Measurements from ENCODE around the gene TPSB2. TPM values are rescaled to one million over a fixed set of nuclear protein-coding genes. Genes with fewer than 3 reads are reported as not detected.

TPSB2 gene
- total RNA-seq, 1 donor from 2014 or later: not detected

DNA sequence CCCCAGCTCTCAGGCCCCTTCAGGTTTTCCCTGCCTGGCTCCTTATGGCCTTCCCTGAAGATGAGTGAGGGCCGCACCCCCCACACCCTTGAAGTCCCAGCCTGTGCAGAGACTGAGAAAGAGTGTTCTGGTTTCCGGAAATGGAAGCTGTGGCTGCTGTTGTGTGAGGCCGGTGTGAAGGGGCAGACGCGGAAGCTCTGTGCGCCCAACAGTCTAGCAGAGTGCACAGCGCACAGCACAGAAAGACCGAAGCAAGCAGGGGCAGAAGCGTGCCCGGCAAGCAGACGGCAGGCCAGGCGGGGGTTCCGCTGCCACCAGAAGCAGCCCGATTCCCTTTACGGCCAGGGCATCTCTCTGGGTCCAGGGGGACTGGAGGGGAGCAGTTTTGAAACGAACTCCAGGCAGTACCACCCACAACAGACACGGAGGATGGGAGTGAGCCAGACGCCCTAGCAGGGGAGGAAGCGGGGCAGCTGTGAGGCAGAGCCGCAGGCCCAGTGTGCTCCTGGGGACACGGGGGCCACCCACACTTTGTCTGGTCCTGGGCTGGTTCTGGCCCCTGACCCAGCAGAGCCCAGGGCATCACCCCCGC lies 21.6 kb downstream of the TPSB2 start:
- intact Hi-C loops (cut with DNase I): no loop called here
- H3K4me3 ChIP-seq: no peak overlapping the region
- no peak for DNase-seq (ENCODE audit: low spot score in 2 of 2)
- H3K4me1 ChIP-seq: no peaks in the 10 kb centered on the region
- TF ChIP-seq, protein P1, sequence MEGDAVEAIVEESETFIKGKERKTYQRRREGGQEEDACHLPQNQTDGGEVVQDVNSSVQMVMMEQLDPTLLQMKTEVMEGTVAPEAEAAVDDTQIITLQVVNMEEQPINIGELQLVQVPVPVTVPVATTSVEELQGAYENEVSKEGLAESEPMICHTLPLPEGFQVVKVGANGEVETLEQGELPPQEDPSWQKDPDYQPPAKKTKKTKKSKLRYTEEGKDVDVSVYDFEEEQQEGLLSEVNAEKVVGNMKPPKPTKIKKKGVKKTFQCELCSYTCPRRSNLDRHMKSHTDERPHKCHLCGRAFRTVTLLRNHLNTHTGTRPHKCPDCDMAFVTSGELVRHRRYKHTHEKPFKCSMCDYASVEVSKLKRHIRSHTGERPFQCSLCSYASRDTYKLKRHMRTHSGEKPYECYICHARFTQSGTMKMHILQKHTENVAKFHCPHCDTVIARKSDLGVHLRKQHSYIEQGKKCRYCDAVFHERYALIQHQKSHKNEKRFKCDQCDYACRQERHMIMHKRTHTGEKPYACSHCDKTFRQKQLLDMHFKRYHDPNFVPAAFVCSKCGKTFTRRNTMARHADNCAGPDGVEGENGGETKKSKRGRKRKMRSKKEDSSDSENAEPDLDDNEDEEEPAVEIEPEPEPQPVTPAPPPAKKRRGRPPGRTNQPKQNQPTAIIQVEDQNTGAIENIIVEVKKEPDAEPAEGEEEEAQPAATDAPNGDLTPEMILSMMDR (IDR thresholded peaks at IDR 0.05): no peak
- H3K27ac ChIP-seq: no peak overlapping the region
- H3K27me3 ChIP-seq: no peaks in the 10 kb centered on the region
- H3K36me3 ChIP-seq: no peaks in the 10 kb centered on the region
- H3K9me3 ChIP-seq: no peaks in the 10 kb centered on the region

DNA sequence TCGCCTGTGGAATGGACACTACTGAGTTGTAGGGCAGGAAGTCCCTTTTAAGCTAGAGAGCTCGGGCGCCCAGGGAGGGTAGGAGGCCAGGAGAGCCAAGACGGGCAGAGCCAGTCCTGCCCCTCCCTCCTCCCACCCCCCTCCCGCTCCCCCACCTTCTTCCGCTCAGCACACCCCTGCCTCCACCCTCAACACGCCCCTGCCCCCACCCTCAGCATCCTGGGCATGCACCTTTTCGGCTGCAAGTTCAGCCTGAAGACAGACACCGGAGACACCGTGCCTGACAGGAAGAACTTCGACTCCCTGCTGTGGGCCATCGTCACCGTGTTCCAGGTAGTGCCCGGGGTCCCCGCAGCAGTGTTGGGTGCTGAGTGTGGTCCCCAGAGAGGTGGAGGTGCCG lies 23.2 kb downstream of the TPSB2 start:
- no peaks in the 10 kb centered on the region for H3K27me3 ChIP-seq
- no peaks in the 10 kb centered on the region for H3K36me3 ChIP-seq
- H3K27ac ChIP-seq: no peak overlapping the region
- intact Hi-C loops (cut with DNase I): no loop called here
- TF ChIP-seq, protein P1 (IDR thresholded peaks at IDR 0.05): no peak
- no peaks in the 10 kb centered on the region for H3K4me1 ChIP-seq
- no peaks in the 10 kb centered on the region for H3K9me3 ChIP-seq
- no peak overlapping the region for H3K4me3 ChIP-seq
- no peak for DNase-seq (ENCODE audit: low spot score in 2 of 2)

DNA sequence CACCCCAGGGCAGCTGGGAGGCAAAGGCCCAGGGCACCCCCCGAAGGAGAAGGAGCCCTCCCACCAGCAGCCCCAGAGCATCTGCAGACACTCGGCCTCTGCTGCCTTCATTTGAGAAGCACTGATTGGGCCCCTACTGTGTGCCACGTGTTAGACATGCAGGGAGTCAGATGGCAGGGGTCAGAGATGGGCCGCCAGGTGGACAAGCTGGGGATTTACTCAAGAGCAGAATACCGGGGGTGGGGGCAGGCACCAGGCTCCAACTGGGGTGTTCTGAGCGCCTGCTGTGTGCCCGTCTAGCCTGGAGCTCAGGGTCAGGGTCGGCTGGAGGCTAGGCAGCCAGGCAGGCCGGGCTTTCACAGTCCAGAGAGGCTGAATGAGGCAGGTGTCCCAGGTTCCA lies 23.7 kb downstream of the TPSB2 start:
- no peaks in the 10 kb centered on the region for H3K9me3 ChIP-seq
- H3K4me1 ChIP-seq: no peaks in the 10 kb centered on the region
- H3K27me3 ChIP-seq: no peaks in the 10 kb centered on the region
- intact Hi-C loops (cut with DNase I): no loop called here
- no peaks in the 10 kb centered on the region for H3K36me3 ChIP-seq
- no peak overlapping the region for H3K27ac ChIP-seq
- no peak overlapping the region for H3K4me3 ChIP-seq
- no peak for DNase-seq (ENCODE audit: low spot score in 2 of 2)
- TF ChIP-seq, protein P1 (IDR thresholded peaks at IDR 0.05): no peak

DNA sequence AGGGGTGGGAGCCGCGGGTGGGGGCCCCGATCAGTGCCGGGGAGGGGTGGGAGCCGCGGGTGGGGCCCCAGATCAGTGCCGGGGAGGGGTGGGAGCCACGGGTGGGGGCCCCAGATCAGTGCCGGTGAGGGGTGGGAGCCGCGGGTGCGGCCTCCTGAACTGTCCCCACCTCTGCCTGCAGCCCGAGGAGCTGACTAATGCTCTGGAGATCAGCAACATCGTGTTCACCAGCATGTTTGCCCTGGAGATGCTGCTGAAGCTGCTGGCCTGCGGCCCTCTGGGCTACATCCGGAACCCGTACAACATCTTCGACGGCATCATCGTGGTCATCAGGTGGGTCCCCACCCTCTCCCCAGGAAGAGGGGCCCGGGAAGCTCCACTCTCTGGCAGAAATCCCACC lies 25.1 kb downstream of the TPSB2 start:
- intact Hi-C loops (cut with DNase I): no loop called here
- TF ChIP-seq, protein P1 (IDR thresholded peaks at IDR 0.05): no peak
- Histone ChIP-seq H3K27ac (no peak overlapping the region), H3K4me1 (no peaks in the 10 kb centered on the region), H3K36me3 (no peaks in the 10 kb centered on the region), H3K27me3 (no peaks in the 10 kb centered on the region), H3K4me3 (no peak overlapping the region), H3K9me3 (no peaks in the 10 kb centered on the region)
- DNase-seq (ENCODE audit: low spot score in 2 of 2): no peak

DNA sequence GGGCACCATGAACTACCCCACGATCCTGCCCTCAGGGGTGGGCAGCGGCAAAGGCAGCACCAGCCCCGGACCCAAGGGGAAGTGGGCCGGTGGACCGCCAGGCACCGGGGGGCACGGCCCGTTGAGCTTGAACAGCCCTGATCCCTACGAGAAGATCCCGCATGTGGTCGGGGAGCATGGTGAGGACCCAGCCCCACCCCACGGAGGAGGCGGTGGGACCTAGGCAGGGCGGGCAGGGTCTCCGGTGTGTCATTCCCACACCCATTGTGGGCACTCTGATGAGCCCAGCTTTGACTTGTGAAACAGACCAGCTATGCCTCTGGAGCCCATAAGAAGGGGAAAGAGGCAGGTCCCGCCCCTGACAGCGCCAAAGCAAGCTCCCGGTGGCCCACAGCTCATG lies 27.7 kb downstream of the TPSB2 start:
- Histone ChIP-seq H3K27ac (no peak overlapping the region), H3K27me3 (no peaks in the 10 kb centered on the region), H3K9me3 (no peaks in the 10 kb centered on the region), H3K36me3 (no peaks in the 10 kb centered on the region), H3K4me3 (no peak overlapping the region), H3K4me1 (no peaks in the 10 kb centered on the region)
- TF ChIP-seq, protein P1 (IDR thresholded peaks at IDR 0.05): no peak
- DNase-seq (ENCODE audit: low spot score in 2 of 2): no peak
- intact Hi-C loops (cut with DNase I): no loop called here

DNA sequence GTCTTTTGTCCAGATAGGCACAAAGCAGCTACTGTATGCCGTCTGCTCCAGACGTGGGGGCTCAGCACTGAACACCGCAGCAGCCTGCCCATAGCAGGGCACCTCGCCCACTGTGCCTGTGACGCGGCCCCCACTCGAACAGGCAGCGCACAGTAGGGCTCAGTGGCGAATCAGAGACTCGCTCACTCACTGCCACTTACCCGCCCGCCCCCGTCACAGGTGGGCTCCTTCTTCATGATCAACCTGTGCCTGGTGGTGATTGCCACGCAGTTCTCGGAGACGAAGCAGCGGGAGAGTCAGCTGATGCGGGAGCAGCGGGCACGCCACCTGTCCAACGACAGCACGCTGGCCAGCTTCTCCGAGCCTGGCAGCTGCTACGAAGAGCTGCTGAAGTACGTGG lies 28.5 kb downstream of the TPSB2 start:
- Histone ChIP-seq H3K27me3 (no peaks in the 10 kb centered on the region), H3K4me1 (no peaks in the 10 kb centered on the region), H3K27ac (no peak overlapping the region), H3K36me3 (no peaks in the 10 kb centered on the region), H3K9me3 (no peaks in the 10 kb centered on the region), H3K4me3 (no peak overlapping the region)
- intact Hi-C loops (cut with DNase I): no loop called here
- no peak for DNase-seq (ENCODE audit: low spot score in 2 of 2)
- TF ChIP-seq, protein P1 (IDR thresholded peaks at IDR 0.05): no peak

Measured in ascending aorta (tissue), 2 donors.